ENCODE results near the gene C2CD4D.

C2CD4D gene

DNA sequence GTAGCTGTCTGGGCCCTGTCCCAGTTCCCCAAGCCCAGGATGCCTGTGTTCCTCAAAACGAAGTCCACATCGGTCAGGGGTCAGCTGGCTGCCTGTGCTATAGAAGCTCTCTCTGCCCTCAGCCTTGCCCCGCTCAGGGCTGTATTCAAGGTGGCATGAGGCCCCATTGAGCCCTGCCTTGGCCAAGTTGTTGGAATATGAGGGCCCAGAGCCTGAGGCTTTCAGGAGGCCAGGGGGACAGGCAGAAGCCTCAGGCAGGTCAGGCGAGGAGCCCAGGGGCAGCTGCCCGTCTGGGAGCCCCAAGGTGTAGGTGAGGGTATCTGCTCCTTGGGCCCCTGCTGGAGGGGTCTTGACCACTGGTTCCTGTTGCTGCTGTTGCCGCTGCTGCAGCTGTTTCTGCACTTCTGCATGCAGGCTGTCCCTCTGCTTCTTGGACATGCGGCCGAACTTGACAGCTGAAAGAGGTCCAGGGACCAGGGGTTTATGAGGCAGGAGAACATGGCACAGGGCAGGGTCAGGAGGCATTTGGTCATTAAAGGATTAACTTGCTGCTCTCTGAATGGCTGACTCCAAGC is 24.6 kb downstream of the C2CD4D start:
- Histone ChIP-seq H3K36me3 (ENCODE audit: insufficient read depth, low read length) (no peaks in the 10 kb centered on the region), H3K4me3 (ENCODE audit: low read depth, low read length) (no peak overlapping the region), H3K27ac (ENCODE audit: low read depth, low read length) (no peak overlapping the region), H2AFZ (ENCODE audit: low read length, unreplicated experiment) (no peak overlapping the region), H3K4me1 (ENCODE audit: control insufficient read depth, insufficient read depth, low read length, unreplicated experiment) (peaks cover 9% of the 10 kb centered on the region), H3K79me2 (ENCODE audit: control insufficient read depth, insufficient read depth, low read length, unreplicated experiment) (no peaks in the 10 kb centered on the region), H3K27me3 (ENCODE audit: insufficient read depth, low read length) (peaks cover 23% of the 10 kb centered on the region)

DNA sequence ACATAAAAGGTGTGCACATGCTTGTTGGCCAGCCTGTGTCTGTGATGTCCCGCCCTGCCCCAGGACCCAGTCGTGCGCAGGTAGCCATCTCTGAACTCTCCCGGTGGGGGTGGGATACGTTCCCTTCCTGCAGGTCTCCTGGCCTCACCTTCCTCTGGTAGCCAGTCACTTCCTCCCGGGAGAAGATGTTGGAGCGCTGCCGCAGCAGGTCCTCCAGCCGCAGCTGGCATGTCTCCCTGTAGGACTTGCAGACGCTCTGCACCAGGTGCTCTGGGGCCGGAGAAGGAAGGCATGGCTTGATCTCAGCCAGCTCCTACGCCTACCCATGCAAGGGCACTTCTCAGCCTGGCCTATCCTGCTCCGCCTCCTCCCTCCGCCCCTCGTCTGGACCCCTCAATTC is 25.2 kb downstream of the C2CD4D start:
- peaks cover 23% of the 10 kb centered on the region for H3K27me3 ChIP-seq (ENCODE audit: insufficient read depth, low read length)
- H3K4me1 ChIP-seq (ENCODE audit: control insufficient read depth, insufficient read depth, low read length, unreplicated experiment) = peaks cover 9% of the 10 kb centered on the region

DNA sequence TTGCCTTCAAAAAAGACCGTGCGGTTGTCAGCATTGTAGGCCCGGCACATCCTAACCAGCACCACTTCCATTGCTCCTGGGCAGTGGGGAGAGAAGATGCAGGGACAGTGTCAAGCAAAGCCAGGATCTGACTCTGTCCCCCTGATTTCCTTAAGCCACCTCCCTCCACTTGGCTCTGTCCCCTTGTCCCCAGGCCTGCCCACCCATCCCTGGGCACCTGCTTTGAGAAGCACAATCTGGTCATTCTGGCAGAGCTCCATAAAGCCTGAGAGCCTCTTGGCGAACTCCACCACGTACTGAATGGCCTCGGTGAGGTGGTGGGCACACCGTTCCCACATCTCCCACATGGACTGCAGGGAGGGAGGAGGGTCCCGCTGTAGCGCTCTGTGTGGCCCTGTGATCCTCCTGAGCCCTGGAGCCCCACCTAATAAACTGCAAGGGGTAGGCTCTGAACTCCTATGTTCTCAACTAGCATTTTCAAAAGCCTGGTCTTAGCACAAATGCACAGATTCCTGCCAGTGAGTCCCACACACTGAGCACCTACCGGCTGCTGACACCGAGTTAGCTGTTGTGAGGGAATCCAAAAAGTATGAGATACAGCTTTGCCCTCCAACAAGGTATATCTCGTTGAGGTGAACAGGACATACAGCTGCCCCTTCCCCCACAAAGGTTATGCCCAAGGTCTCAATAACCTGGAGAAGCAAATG is 26.2 kb downstream of the C2CD4D start:
- Histone ChIP-seq H3K4me1 (ENCODE audit: control insufficient read depth, insufficient read depth, low read length, unreplicated experiment) (peaks cover 9% of the 10 kb centered on the region), H3K36me3 (ENCODE audit: insufficient read depth, low read length) (no peaks in the 10 kb centered on the region), H3K79me2 (ENCODE audit: control insufficient read depth, insufficient read depth, low read length, unreplicated experiment) (no peaks in the 10 kb centered on the region), H3K27ac (ENCODE audit: low read depth, low read length) (no peak overlapping the region), H3K27me3 (ENCODE audit: insufficient read depth, low read length) (peaks cover 27% of the 10 kb centered on the region), H3K4me3 (ENCODE audit: low read depth, low read length) (no peak overlapping the region), H2AFZ (ENCODE audit: low read length, unreplicated experiment) (no peak overlapping the region)

More for the DNA sequence above, 25.2 kb downstream of the C2CD4D start:
- Histone ChIP-seq H3K27ac (ENCODE audit: low read depth, low read length) (no peak overlapping the region), H3K79me2 (ENCODE audit: control insufficient read depth, insufficient read depth, low read length, unreplicated experiment) (no peaks in the 10 kb centered on the region), H3K4me3 (ENCODE audit: low read depth, low read length) (no peak overlapping the region), H2AFZ (ENCODE audit: low read length, unreplicated experiment) (no peak overlapping the region), H3K36me3 (ENCODE audit: insufficient read depth, low read length) (no peaks in the 10 kb centered on the region)

DNA sequence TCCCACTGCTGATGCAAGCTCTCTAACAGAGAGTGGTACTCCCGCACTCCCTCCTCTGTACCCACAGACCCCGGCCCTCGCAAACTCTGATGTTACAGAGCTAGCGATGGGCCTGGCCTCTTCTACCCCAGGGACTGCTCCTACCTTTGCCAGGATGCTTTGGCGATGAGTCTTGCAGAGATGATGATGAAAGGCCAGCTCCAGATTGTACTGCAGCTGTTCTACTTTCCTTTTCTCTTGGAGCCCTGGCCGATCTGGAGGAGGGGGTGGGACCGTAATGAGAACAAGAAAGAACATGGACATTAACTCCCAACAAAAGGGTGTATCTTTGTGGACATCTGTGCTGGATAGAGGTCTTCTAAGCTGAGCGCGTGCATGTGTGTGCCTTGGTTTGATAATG is 28.4 kb downstream of the C2CD4D start:
- H3K36me3 ChIP-seq (ENCODE audit: insufficient read depth, low read length) = no peaks in the 10 kb centered on the region
- H2AFZ ChIP-seq (ENCODE audit: low read length, unreplicated experiment) = no peak overlapping the region
- no peaks in the 10 kb centered on the region for H3K79me2 ChIP-seq (ENCODE audit: control insufficient read depth, insufficient read depth, low read length, unreplicated experiment)
- H3K27me3 ChIP-seq (ENCODE audit: insufficient read depth, low read length) = peaks cover 48% of the 10 kb centered on the region
- H3K4me3 ChIP-seq (ENCODE audit: low read depth, low read length) = no peak overlapping the region
- no peak overlapping the region for H3K27ac ChIP-seq (ENCODE audit: low read depth, low read length)
- peaks cover 9% of the 10 kb centered on the region for H3K4me1 ChIP-seq (ENCODE audit: control insufficient read depth, insufficient read depth, low read length, unreplicated experiment)

DNA sequence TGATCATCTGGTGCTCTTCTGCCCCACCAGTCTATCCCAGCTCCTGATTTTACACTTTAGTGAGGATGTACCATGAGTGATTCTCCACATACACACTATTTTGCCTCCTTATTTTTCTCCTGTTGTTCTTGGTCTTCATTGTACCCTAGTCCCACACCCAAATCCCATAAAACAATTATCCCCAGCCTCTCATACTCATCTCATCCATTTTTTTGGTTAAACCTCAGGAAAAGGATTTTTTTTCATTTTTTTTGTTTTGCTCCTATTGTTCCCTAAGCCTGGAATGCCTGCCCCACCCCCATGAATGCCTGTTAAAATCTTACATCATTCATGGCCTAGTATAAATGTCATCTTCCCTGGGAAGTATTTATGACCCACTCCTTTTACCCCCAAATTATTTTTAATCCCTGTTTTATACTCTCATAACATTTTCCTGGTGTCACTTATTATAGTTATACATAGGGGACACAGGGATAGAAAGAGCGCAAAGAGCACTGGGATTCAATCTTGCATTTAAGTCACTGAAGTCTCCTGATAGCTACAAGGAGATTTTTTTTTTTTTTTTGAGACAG is 29.5 kb downstream of the C2CD4D start:
- no peaks in the 10 kb centered on the region for H3K79me2 ChIP-seq (ENCODE audit: control insufficient read depth, insufficient read depth, low read length, unreplicated experiment)
- H3K27ac ChIP-seq (ENCODE audit: low read depth, low read length) = no peak overlapping the region
- H3K4me3 ChIP-seq (ENCODE audit: low read depth, low read length) = no peak overlapping the region
- peaks cover 51% of the 10 kb centered on the region for H3K27me3 ChIP-seq (ENCODE audit: insufficient read depth, low read length)
- no peak overlapping the region for H2AFZ ChIP-seq (ENCODE audit: low read length, unreplicated experiment)
- no peaks in the 10 kb centered on the region for H3K36me3 ChIP-seq (ENCODE audit: insufficient read depth, low read length)
- peaks cover 9% of the 10 kb centered on the region for H3K4me1 ChIP-seq (ENCODE audit: control insufficient read depth, insufficient read depth, low read length, unreplicated experiment)

DNA sequence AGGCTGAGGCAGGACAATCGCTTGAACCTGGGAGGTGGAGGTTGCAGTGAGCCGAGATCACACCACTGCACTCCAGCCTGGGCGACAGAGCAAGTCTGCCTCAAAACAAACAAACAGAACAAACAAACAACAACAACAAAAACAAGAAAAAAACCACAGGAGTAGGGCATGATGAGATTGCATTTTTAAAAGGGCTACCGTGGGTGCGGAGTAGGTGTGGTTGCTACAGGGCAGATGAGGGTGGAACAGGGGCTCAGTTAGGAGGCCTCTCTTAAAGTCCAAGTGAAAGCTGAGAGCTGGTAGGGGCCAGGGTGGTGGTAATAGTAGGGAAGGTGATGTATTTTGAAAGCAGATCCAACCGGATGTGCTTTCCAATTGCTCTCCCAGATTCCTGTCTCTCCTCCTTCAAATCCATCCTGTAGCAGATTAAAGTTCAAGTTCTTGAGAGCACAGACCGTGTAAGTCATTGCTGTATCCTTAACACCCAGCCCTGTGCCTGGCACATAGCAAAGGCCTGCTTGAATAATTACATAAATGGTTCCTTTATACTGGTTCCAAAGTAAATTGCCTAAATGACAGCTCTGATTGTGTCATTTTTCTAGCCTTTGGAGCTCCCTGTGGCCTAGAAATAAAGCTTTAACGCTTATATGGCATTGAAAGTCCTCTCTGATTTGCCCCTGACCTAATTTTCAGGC is 30.2 kb downstream of the C2CD4D start:
- peaks cover 54% of the 10 kb centered on the region for H3K27me3 ChIP-seq (ENCODE audit: insufficient read depth, low read length)
- H3K27ac ChIP-seq (ENCODE audit: low read depth, low read length) = no peak overlapping the region
- H3K36me3 ChIP-seq (ENCODE audit: insufficient read depth, low read length) = no peaks in the 10 kb centered on the region
- H3K79me2 ChIP-seq (ENCODE audit: control insufficient read depth, insufficient read depth, low read length, unreplicated experiment) = no peaks in the 10 kb centered on the region
- no peak overlapping the region for H2AFZ ChIP-seq (ENCODE audit: low read length, unreplicated experiment)
- no peak overlapping the region for H3K4me3 ChIP-seq (ENCODE audit: low read depth, low read length)
- H3K4me1 ChIP-seq (ENCODE audit: control insufficient read depth, insufficient read depth, low read length, unreplicated experiment) = peaks cover 9% of the 10 kb centered on the region

DNA sequence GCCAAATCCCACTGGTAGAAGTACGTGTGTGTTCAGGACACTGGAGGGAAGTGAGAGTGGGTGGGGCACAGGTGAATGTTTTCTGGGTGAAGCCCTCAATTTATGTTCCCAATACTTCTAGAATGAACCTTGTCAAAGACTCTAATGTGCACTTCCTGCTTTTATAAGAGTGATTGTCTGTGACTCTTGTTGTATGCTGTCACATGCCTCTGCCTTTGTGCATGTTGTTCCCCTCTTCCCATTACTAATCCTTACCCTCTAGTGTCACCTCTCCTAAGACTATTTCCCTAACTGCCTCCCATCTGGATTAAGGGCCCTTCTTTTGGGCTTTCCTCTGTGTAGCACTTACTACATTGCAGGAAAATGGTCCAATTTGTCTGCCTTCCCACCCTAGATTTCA is 31.9 kb downstream of the C2CD4D start:
- peaks cover 9% of the 10 kb centered on the region for H3K4me1 ChIP-seq (ENCODE audit: control insufficient read depth, insufficient read depth, low read length, unreplicated experiment)
- H3K79me2 ChIP-seq (ENCODE audit: control insufficient read depth, insufficient read depth, low read length, unreplicated experiment) = no peaks in the 10 kb centered on the region
- H2AFZ ChIP-seq (ENCODE audit: low read length, unreplicated experiment) = no peak overlapping the region
- no peak overlapping the region for H3K27ac ChIP-seq (ENCODE audit: low read depth, low read length)
- no peak overlapping the region for H3K4me3 ChIP-seq (ENCODE audit: low read depth, low read length)
- H3K36me3 ChIP-seq (ENCODE audit: insufficient read depth, low read length) = no peaks in the 10 kb centered on the region
- peaks cover 59% of the 10 kb centered on the region for H3K27me3 ChIP-seq (ENCODE audit: insufficient read depth, low read length)

DNA sequence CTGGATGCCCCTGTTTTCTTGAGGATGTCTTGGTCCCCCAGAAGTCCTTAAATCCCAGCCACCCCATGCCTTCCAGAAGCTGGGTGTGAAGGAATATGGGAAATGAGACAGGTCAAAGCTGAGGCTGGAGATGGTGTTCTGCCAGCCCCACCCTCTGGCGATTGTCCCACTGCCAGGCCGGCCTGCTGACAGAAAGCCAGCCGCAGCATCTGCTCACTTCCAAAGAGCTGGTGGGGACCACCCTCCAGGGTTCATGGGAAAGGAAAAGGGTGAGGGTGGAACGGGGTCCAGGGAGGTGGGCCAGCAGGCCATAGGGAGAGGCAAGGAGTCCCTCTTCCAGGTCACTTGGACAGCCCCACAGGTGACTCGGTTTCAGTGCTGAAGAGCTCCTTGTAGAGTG is 32.5 kb downstream of the C2CD4D start:
- H3K36me3 ChIP-seq (ENCODE audit: insufficient read depth, low read length) = no peaks in the 10 kb centered on the region
- H3K4me1 ChIP-seq (ENCODE audit: control insufficient read depth, insufficient read depth, low read length, unreplicated experiment) = peaks cover 9% of the 10 kb centered on the region
- peaks cover 66% of the 10 kb centered on the region for H3K27me3 ChIP-seq (ENCODE audit: insufficient read depth, low read length)
- no peak overlapping the region for H2AFZ ChIP-seq (ENCODE audit: low read length, unreplicated experiment)
- H3K79me2 ChIP-seq (ENCODE audit: control insufficient read depth, insufficient read depth, low read length, unreplicated experiment) = no peaks in the 10 kb centered on the region
- H3K27ac ChIP-seq (ENCODE audit: low read depth, low read length) = no peak overlapping the region
- H3K4me3 ChIP-seq (ENCODE audit: low read depth, low read length) = no peak overlapping the region

DNA sequence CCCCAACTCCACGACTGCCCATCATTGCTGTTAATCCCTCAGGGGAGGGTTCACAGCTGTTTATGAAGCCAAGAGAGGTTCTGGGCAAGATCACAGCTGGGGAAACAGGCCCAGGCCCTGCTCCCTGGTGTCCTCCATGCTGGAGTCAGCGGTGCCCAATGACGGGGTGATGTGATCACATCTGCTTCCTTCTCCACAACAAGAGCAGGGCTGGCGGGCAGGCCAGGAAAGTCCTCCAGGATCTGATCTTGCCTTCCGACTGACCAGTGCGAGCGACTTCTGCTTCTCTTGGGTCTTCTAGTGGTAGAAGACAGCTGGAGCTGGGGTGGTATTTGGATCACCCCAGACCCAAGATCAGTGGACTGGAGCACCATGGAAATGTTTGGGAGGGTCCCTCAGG is 33.5 kb downstream of the C2CD4D start:
- no peaks in the 10 kb centered on the region for H3K36me3 ChIP-seq (ENCODE audit: insufficient read depth, low read length)
- H3K79me2 ChIP-seq (ENCODE audit: control insufficient read depth, insufficient read depth, low read length, unreplicated experiment) = no peaks in the 10 kb centered on the region
- H3K4me1 ChIP-seq (ENCODE audit: control insufficient read depth, insufficient read depth, low read length, unreplicated experiment) = peaks cover 3% of the 10 kb centered on the region
- peaks cover 75% of the 10 kb centered on the region for H3K27me3 ChIP-seq (ENCODE audit: insufficient read depth, low read length)
- H3K4me3 ChIP-seq (ENCODE audit: low read depth, low read length) = no peak overlapping the region
- no peak overlapping the region for H2AFZ ChIP-seq (ENCODE audit: low read length, unreplicated experiment)
- no peak overlapping the region for H3K27ac ChIP-seq (ENCODE audit: low read depth, low read length)

DNA sequence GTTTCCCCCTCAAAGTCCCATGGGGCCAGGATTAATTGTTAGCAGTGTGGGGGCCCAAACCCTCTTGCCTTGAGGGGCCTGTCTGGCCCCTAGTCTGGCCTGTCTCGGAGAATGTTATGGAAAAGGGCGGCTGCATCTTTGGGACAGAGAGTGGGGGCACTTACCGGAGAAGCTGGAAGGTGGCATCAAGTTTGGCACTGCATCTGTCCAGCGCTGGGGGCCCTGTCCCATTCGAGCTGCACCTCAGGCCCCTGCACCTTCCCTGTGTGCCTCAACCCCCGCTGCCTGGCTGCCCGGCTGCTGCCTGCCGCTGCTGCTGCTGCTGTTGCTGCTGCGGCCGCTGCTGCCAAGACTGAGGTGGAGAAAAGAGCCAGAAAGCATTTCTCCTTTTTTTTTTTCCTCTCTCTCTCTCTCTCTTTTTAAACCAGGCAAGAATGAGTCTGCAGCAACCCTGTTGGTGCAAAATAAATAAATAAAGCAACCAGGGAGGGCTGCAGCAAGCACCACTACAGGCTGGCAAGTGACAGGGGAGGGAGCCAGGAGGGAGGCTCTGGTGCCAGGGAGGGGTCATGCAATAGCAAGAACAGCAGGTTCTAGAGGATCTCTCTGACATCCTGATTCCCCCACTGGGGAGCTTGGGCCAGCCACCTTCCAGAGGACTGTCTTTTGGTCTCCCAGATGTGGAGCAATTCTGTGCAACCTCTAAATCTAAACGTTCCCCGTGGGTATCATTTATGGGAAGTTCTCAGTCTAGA is 34.4 kb downstream of the C2CD4D start, which contains the start of gene LINGO4:
TSS of gene LINGO4 (minus strand) at position 354 of the 755 bp plus-strand sequence. CDS start 2,715 bp downstream, outside the sequence.
- Histone ChIP-seq H3K36me3 (ENCODE audit: insufficient read depth, low read length) (no peaks in the 10 kb centered on the region), H3K27ac (ENCODE audit: low read depth, low read length) (no peak within 1 kb of the TSS), H3K79me2 (ENCODE audit: control insufficient read depth, insufficient read depth, low read length, unreplicated experiment) (no peaks in the 10 kb centered on the region), H3K4me1 (ENCODE audit: control insufficient read depth, insufficient read depth, low read length, unreplicated experiment) (no peaks in the 10 kb centered on the region), H3K4me3 (ENCODE audit: low read depth, low read length) (no peak within 1 kb of the TSS), H3K27me3 (ENCODE audit: insufficient read depth, low read length) (peaks cover 84% of the 10 kb centered on the region), H2AFZ (ENCODE audit: low read length, unreplicated experiment) (no peak within 1 kb of the TSS)
